ENCODE results near the gene ZNF460. TPM values are rescaled to one million over a fixed set of nuclear protein-coding genes. Genes with fewer than 3 reads are reported as not detected.

Gene ZNF460
- total and polyA plus RNA-seq, 10 of the 15 experiments (the other 5 are each of a cell fraction or from before 2014, with no cell fraction given): 0.15 to 43.0 (median 8.7) TPM

DNA sequence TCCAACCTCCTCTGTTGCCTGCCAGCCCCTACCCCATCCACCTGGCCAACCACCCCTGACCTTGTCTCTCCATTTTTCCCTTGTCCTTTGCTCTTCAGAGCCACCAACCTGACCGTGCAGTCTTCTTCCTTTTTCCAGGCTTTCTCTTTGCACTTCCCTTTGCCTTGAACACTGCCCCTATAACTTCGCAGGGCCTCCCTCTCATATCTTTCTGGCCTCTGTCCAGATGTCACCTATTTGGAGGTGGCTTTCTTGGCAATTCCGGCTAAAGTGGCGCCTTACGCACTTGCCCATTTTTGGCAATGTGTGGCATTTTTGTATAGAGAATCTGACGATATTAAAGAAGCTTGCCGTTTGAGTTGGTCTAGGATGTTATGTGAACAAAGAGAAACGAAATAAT lies 40.8 kb downstream of the ZNF460 start:
- peaks cover 3% of the 10 kb centered on the region; the same call in 1 of the 2 replicates for H3K4me1 ChIP-seq (ENCODE audit: control insufficient read depth, insufficient read depth, low read length)
- DNase-seq (ENCODE audit: low read depth, low spot score): no peak
- H3K36me3 ChIP-seq (ENCODE audit: control insufficient read depth in 2 of 2, insufficient read depth in 2 of 2, low read length in 1 of 2): peaks cover 3 to 15% of the 10 kb centered on the region in 2 experiments; a peak in 3 of 4 replicates
- H3K27ac ChIP-seq (ENCODE audit: control insufficient read depth, insufficient read depth): peak overlapping the region; percentile 90
- in situ Hi-C loops (cut with MboI): no loop called here
- H3K4me3 ChIP-seq: peak overlapping the region; percentile 86
- H3K27me3 ChIP-seq (replicated peaks in 1 of 2; ENCODE audit: control insufficient read depth in 2 of 2, insufficient read depth in 2 of 2, low read length in 1 of 2): no peaks in the 10 kb centered on the region
- peak; percentile 35 to 72; a peak in 1 of 4 replicates for TF ChIP-seq SRF (IDR thresholded peaks at IDR 0.05; ENCODE audit: low read depth in 2 of 2, low read length in 2 of 2)
- no peak for TF ChIP-seq ESRRA (IDR thresholded peaks at IDR 0.05; ENCODE audit: low read length)
- intact Hi-C loops (cut with micrococcal nuclease; ENCODE audit: unreplicated experiment): no loop called here
- H2AFZ ChIP-seq (ENCODE audit: control insufficient read depth, low read depth, low read length): no peak overlapping the region; the same call in 1 of the 2 replicates
- ChIA-PET POLR2A (interaction anchor here (1.0 to 1.5 kb wide), 2 partner anchors 19 to 29 kb away, joined by 4 read pairs; no protein-coding TSS in a partner anchor), CTCF (interaction anchor here (0.8 to 2.8 kb wide), 3 partner anchors 18 to 42 kb away, joined by 4 to 6 read pairs (median 4); partner anchors contain the start of genes TRAPPC2B, ZNF304 and ZNF547), SMC1A (ENCODE audit: uncharacterized antibody, unreplicated experiment) (no interaction called here), RAD21 (ENCODE audit: unreplicated experiment) (no interaction called here)
- peak overlapping the region; percentile 77 for H3K4me2 ChIP-seq (ENCODE audit: control insufficient read depth, insufficient read depth)
- TSS peak; percentile 70 for BruUV-seq (replicated peaks)
- H3K9ac ChIP-seq (ENCODE audit: control insufficient read depth, insufficient read depth, low read length): peak overlapping the region; percentile 94
- peaks cover 26% of the 10 kb centered on the region for H3K79me2 ChIP-seq (ENCODE audit: control insufficient read depth, insufficient read depth, low read length)
- 48% methylated on average over 8 of the region's 8 CpGs for WGBS (ENCODE audit: insufficient coverage, insufficient replicate concordance, low lambda C conversion rate, missing lambda C conversion rate)
- no peak for FAIRE-seq
- H3K9me3 ChIP-seq (replicated peaks; ENCODE audit: control insufficient read depth, insufficient read depth, low read length): no peaks in the 10 kb centered on the region; the same call in 2 of the 3 replicates
- ATAC-seq: no peak
- H4K20me1 ChIP-seq (ENCODE audit: control insufficient read depth, insufficient read depth): no peaks in the 10 kb centered on the region

DNA sequence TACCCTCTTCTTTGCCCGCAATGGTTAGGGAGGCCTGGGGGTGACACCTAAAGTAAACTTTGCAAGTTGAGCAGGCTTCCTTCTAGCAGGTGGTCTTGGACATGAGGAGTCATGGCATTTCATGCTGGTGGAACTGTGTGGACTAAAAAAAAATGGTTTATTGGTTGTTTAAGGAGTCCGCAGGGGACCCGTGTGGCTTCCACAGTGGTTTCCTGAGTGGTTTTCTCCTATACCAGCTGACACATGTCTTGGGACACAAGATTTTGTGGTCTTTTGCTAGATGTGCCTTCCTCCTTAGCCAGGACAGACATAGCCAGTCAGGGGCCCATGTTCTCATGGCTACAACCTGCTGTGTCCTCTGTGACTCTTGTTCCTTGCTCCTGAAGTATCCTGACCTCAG lies 41.5 kb downstream of the ZNF460 start:
- Histone ChIP-seq H3K4me2 (ENCODE audit: control insufficient read depth, insufficient read depth) (peak overlapping the region; percentile 77), H3K27ac (ENCODE audit: control insufficient read depth, insufficient read depth) (no peak overlapping the region), H4K20me1 (ENCODE audit: control insufficient read depth, insufficient read depth) (no peaks in the 10 kb centered on the region), H3K4me1 (ENCODE audit: control insufficient read depth, insufficient read depth, low read length) (peaks cover 3% of the 10 kb centered on the region; the same call in 1 of the 2 replicates), H3K27me3 (replicated peaks in 1 of 2; ENCODE audit: control insufficient read depth in 2 of 2, insufficient read depth in 2 of 2, low read length in 1 of 2) (no peaks in the 10 kb centered on the region), H3K36me3 (ENCODE audit: control insufficient read depth in 2 of 2, insufficient read depth in 2 of 2, low read length in 1 of 2) (peaks cover 4 to 15% of the 10 kb centered on the region in 2 experiments; a peak in 3 of 4 replicates), H2AFZ (ENCODE audit: control insufficient read depth, low read depth, low read length) (no peak overlapping the region), H3K9me3 (replicated peaks; ENCODE audit: control insufficient read depth, insufficient read depth, low read length) (no peaks in the 10 kb centered on the region; the same call in 2 of the 3 replicates), H3K4me3 (peak overlapping the region; percentile 86), H3K79me2 (ENCODE audit: control insufficient read depth, insufficient read depth, low read length) (peaks cover 26% of the 10 kb centered on the region), H3K9ac (ENCODE audit: control insufficient read depth, insufficient read depth, low read length) (peak overlapping the region; percentile 94; the same call in 1 of the 2 replicates)
- DNase-seq (ENCODE audit: low read depth, low spot score) (no peak), FAIRE-seq (no peak), ATAC-seq (no peak)
- intact Hi-C loops (cut with micrococcal nuclease; ENCODE audit: unreplicated experiment) (no loop called here), in situ Hi-C loops (cut with MboI) (no loop called here)
- peak; percentile 39; the same call in 1 of the 2 replicates for TF ChIP-seq RUNX3 (IDR thresholded peaks at IDR 0.05; ENCODE audit: low read length)
- TF ChIP-seq FOXK2 (IDR thresholded peaks at IDR 0.05): no peak
- ChIA-PET POLR2A (interaction anchor here (1.0 to 1.5 kb wide), 2 partner anchors 20 to 29 kb away, joined by 4 read pairs; no protein-coding TSS in a partner anchor), CTCF (interaction anchor here (1.7 to 2.8 kb wide), 2 partner anchors 19 to 41 kb away, joined by 4 to 6 read pairs; partner anchors contain the start of genes TRAPPC2B and ZNF547), RAD21 (ENCODE audit: unreplicated experiment) (no interaction called here), SMC1A (ENCODE audit: uncharacterized antibody, unreplicated experiment) (interaction anchor here (0.8 to 1.0 kb wide), 2 partner anchors 65 to 79 kb away, joined by 3 to 4 read pairs; no protein-coding TSS in a partner anchor)
- 33% methylated on average over 3 of the region's 3 CpGs for WGBS (ENCODE audit: insufficient coverage, insufficient replicate concordance, low lambda C conversion rate, missing lambda C conversion rate)
- BruUV-seq (replicated peaks): no TSS peak
